ENCODE data around the gene RBM33. TPM values are rescaled to one million over a fixed set of nuclear protein-coding genes. Genes with fewer than 3 reads are reported as not detected.

RBM33 gene
- total RNA-seq, 1 experiment from 2014 or later = 80.5 TPM

DNA sequence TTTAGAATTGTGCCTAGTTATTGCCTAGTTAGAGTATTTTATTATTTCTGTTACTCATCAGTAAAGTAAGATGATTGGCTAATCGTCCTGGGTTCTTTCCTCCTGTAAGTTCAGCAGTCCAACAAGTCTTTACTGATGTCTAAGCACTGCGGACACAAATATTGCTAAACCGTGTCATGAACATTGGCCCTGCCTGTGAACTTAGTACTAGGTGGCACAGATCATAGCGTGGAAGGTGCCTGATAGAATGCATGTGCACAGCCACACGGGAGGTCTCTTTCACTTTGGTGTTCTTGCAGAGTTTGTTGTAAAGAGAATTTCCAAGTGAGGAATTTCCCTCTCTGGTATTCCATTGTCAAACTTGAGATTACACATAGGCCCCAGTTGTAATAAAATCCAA, 38.0 kb downstream of the RBM33 start:
- peaks cover 51% of the 10 kb centered on the region for H3K36me3 Mint-ChIP-seq (ENCODE audit: insufficient read depth, unreplicated experiment)

DNA sequence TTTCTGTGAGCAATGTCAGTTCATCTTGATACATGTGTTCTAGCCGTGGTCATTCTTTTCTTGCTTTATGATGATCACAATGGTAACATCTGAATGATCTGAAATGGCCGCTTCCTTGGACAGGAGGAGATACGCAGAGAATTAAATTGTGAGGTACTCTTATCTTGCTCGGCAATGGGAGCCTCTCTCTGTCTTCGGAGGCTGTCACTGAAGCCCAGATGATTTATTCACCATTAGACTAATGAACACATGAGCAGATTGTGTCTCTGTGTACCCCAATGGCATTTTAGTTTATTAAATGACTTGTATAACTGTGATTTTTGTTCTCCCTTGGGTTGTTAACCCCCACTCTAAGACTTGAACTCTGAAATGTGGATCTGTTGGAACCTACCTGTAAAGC, 38.6 kb downstream of the RBM33 start:
- Mint-ChIP-seq H3K4me1 (ENCODE audit: insufficient read depth, unreplicated experiment) (no peaks in the 10 kb centered on the region), H3K9me3 (ENCODE audit: unreplicated experiment) (no peaks in the 10 kb centered on the region), H3K27ac (ENCODE audit: low read depth, unreplicated experiment) (no peak overlapping the region), H3K27me3 (ENCODE audit: insufficient read depth, unreplicated experiment) (no peaks in the 10 kb centered on the region), H3K36me3 (ENCODE audit: insufficient read depth, unreplicated experiment) (peaks cover 51% of the 10 kb centered on the region), H3K4me3 (ENCODE audit: unreplicated experiment) (no peak overlapping the region)
- ChIA-PET POLR2A (no interaction called here), CTCF (no interaction called here)
- no peak for DNase-seq (ENCODE audit: unreplicated experiment)
- intact Hi-C loops (cut with micrococcal nuclease) = no loop called here
- no TSS peak for BruUV-seq (replicated peaks)
- TF ChIP-seq, protein P1, sequence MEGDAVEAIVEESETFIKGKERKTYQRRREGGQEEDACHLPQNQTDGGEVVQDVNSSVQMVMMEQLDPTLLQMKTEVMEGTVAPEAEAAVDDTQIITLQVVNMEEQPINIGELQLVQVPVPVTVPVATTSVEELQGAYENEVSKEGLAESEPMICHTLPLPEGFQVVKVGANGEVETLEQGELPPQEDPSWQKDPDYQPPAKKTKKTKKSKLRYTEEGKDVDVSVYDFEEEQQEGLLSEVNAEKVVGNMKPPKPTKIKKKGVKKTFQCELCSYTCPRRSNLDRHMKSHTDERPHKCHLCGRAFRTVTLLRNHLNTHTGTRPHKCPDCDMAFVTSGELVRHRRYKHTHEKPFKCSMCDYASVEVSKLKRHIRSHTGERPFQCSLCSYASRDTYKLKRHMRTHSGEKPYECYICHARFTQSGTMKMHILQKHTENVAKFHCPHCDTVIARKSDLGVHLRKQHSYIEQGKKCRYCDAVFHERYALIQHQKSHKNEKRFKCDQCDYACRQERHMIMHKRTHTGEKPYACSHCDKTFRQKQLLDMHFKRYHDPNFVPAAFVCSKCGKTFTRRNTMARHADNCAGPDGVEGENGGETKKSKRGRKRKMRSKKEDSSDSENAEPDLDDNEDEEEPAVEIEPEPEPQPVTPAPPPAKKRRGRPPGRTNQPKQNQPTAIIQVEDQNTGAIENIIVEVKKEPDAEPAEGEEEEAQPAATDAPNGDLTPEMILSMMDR (IDR thresholded peaks at IDR 0.05; ENCODE audit: unreplicated experiment) = no peak

More for the DNA sequence above, 38.0 kb downstream of the RBM33 start:
- no TSS peak for BruUV-seq (replicated peaks)
- TF ChIP-seq, protein P1 (IDR thresholded peaks at IDR 0.05; ENCODE audit: unreplicated experiment) = no peak
- H3K27ac Mint-ChIP-seq (ENCODE audit: low read depth, unreplicated experiment) = no peak overlapping the region
- intact Hi-C loops (cut with micrococcal nuclease) = no loop called here
- H3K27me3 Mint-ChIP-seq (ENCODE audit: insufficient read depth, unreplicated experiment) = no peaks in the 10 kb centered on the region
- ChIA-PET POLR2A (no interaction called here), CTCF (interaction anchor here (1.1 kb wide), 1 partner anchor 83 kb away, joined by 5 read pairs; no protein-coding TSS in a partner anchor)
- H3K9me3 Mint-ChIP-seq (ENCODE audit: unreplicated experiment) = no peaks in the 10 kb centered on the region
- DNase-seq (ENCODE audit: unreplicated experiment) = no peak
- H3K4me3 Mint-ChIP-seq (ENCODE audit: unreplicated experiment) = no peak overlapping the region
- no peaks in the 10 kb centered on the region for H3K4me1 Mint-ChIP-seq (ENCODE audit: insufficient read depth, unreplicated experiment)

DNA sequence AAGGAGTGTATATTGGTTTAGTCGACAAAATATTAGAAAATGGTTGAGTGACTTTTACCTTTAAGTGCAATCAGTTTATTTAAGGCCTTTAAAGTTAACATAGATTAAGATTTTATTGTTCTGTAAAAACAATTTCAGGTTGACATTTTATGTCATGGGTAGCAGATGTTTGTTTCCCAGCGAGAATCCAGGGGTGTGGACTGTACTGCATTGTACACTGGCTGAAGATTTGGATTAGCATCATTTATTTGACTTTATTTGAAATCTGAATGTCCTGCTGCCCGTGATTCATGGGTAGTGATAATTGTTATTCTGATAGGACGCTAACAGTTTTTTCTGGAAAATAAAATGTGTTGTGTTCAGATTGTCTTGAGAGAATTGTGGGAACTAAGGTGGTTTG, 39.3 kb downstream of the RBM33 start:
- TF ChIP-seq, protein P1 (IDR thresholded peaks at IDR 0.05; ENCODE audit: unreplicated experiment) = no peak
- peaks cover 51% of the 10 kb centered on the region for H3K36me3 Mint-ChIP-seq (ENCODE audit: insufficient read depth, unreplicated experiment)
- no TSS peak for BruUV-seq (replicated peaks)
- no peaks in the 10 kb centered on the region for H3K9me3 Mint-ChIP-seq (ENCODE audit: unreplicated experiment)
- CTCF ChIA-PET = interaction anchor here (1.0 to 1.5 kb wide), 2 partner anchors 39 to 85 kb away, joined by 3 to 4 read pairs; partner anchors contain the start of gene RBM33
- POLR2A ChIA-PET = interaction anchor here (1.1 kb wide), 1 partner anchor 13 kb away, joined by 4 read pairs; no protein-coding TSS in a partner anchor
- H3K4me3 Mint-ChIP-seq (ENCODE audit: unreplicated experiment) = no peak overlapping the region
- DNase-seq (ENCODE audit: unreplicated experiment) = no peak
- no peaks in the 10 kb centered on the region for H3K4me1 Mint-ChIP-seq (ENCODE audit: insufficient read depth, unreplicated experiment)
- intact Hi-C loops (cut with micrococcal nuclease) = no loop called here
- H3K27ac Mint-ChIP-seq (ENCODE audit: low read depth, unreplicated experiment) = no peak overlapping the region
- H3K27me3 Mint-ChIP-seq (ENCODE audit: insufficient read depth, unreplicated experiment) = no peaks in the 10 kb centered on the region

DNA sequence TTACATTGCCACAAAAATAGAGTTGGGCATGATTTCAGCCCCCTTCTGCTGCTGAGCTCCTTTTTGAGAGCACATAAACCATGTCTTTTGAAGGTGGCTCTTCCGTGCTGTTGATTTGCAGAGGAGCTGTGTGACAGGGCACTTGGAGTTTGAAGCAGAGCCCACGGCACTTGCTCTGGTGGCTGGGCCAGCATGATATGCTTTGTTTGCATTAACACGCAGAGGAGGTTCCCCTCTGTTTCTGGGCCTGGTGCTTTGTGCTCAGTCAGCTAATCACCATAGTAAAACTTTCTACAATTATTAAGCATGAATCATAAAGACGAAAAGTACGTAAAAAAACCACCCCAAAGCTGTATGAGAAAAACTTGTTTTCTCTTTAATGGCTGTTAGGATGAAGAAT, 40.1 kb downstream of the RBM33 start:
- no TSS peak for BruUV-seq (replicated peaks)
- DNase-seq (ENCODE audit: unreplicated experiment) = no peak
- H3K4me3 Mint-ChIP-seq (ENCODE audit: unreplicated experiment) = no peak overlapping the region
- ChIA-PET POLR2A (interaction anchor here (1.1 kb wide), 1 partner anchor 14 kb away, joined by 4 read pairs; no protein-coding TSS in a partner anchor), CTCF (interaction anchor here (1.0 to 1.5 kb wide), 2 partner anchors 40 to 86 kb away, joined by 3 to 4 read pairs; partner anchors contain the start of gene RBM33)
- peaks cover 47% of the 10 kb centered on the region for H3K36me3 Mint-ChIP-seq (ENCODE audit: insufficient read depth, unreplicated experiment)
- no peak overlapping the region for H3K27ac Mint-ChIP-seq (ENCODE audit: low read depth, unreplicated experiment)
- intact Hi-C loops (cut with micrococcal nuclease) = no loop called here
- H3K4me1 Mint-ChIP-seq (ENCODE audit: insufficient read depth, unreplicated experiment) = no peaks in the 10 kb centered on the region
- H3K9me3 Mint-ChIP-seq (ENCODE audit: unreplicated experiment) = no peaks in the 10 kb centered on the region
- TF ChIP-seq, protein P1 (IDR thresholded peaks at IDR 0.05; ENCODE audit: unreplicated experiment) = no peak
- no peaks in the 10 kb centered on the region for H3K27me3 Mint-ChIP-seq (ENCODE audit: insufficient read depth, unreplicated experiment)

Measured in MCF 10A (cell line).